ENCODE measurements around the gene CORO2A. TPM values are rescaled to one million over a fixed set of nuclear protein-coding genes. Genes with fewer than 3 reads are reported as not detected.
"Not testable (repeated sequence)": the region's sequence is repeated elsewhere in the genome, so short reads cannot be mapped to it uniquely, and the experiment has no call there.

The CORO2A gene
- total RNA-seq, 1 experiment from 2014 or later = 4.3 TPM

GRCh38 chr9:98142182-98142907 is 50.1 kb downstream of the CORO2A start:
- peak; percentile 87 for DNase-seq (ENCODE audit: low read depth)

DNA sequence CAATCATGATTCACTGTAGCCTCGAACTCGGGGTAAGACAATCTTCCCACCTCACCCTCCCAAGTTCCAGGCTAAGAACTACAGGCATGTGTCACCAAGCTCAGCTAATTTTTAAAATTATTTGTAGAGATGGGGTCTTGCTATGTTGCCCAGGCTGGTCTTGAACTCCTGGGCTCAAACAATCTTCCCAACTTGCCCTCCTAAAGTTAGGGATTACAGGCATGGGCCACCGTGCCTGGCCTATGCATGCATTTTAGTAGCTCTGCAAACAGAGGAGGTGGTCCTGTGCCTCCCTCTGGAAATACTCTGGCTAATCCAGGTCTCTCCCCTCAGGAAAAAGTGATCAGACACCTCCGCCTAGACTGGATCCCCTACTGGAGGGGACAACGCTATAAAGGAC is 51.9 kb downstream of the CORO2A start:
- no peak for DNase-seq (ENCODE audit: low read depth)

DNA sequence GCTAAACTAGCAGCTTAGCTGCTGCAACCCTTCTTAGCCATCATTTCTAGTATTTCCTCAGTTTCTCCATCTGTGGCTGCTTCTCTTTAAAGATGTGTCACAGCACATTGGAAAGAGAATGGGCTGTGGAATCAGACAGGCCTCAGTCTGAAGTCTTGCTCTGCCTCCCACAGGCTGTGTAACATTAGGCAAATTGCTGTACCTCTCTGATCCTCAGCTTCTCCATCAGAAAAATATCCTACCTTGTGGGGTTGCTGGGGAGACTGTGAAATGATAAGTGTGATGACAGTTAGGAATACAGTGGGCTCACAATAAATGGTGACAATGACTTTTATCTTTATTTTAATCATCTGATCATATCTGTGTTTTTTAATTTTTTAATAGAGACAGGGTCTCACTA is 55.9 kb downstream of the CORO2A start:
- DNase-seq (ENCODE audit: low read depth) = no peak

GRCh38 chr9:98135938-98136337 is 56.5 kb downstream of the CORO2A start:
- DNase-seq (ENCODE audit: low read depth) = no peak

DNA sequence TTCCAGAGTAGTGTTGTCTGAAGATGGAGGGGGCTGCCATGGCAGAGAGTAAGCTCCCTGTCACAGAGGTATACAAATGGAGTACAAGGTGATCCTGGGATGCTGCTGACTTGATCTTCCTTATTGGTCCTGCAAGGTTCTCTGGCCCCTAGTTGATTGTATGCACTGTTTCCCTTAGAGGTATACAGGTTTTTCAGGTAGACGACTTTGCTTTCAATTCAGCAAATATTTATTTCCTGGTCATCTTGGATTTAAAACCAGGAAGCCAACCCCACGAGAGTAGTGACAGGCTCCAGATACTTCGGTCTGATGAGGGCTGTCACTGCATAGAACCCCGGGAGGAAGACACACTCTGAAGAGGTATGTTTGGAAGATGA is 56.9 kb downstream of the CORO2A start:
- no peak for DNase-seq (ENCODE audit: low read depth)

GRCh38 chr9:98134702-98135557 is 57.5 kb downstream of the CORO2A start:
- DNase-seq (ENCODE audit: low read depth) = no peak

DNA sequence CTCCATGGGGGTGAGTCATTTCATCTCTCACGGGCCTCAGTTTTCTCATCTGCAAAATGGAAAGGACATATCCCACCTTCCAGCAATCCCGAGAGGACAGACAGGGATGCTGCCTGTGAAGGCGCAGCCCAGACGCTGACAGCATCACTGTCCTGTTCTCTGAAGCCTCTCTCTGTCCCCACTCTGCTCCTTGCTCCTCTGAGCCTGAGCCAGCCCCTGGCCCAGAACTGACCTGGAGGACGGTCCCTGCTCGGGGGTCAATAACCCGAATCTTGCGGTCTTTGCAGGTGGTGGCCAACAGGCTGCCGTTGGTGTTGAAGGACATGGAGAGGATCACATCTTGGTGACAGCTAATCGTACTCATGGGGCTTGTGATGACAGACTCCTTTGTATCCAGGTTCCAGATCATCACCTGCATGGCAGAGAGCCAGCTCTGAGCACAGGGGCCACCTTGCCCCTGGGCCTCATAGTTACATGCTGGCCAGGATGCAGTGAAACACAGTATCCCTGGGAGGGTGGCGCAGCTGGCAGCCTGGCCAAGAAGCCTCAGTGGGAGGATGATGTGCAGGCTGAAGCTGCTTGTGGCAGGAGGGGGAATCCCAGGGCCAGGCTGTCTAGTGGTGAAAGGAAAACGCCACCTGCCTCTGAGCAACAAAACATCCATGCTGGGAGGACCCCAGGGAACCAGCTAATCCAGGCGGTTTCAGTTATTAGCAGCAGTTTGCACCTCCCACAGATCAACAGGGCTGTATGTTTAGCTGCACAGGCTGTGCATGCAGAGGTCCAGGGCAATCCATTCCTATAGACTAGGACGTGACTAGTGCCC is 59.4 kb downstream of the CORO2A start:
- DNase-seq (ENCODE audit: low read depth) = no peak

DNA sequence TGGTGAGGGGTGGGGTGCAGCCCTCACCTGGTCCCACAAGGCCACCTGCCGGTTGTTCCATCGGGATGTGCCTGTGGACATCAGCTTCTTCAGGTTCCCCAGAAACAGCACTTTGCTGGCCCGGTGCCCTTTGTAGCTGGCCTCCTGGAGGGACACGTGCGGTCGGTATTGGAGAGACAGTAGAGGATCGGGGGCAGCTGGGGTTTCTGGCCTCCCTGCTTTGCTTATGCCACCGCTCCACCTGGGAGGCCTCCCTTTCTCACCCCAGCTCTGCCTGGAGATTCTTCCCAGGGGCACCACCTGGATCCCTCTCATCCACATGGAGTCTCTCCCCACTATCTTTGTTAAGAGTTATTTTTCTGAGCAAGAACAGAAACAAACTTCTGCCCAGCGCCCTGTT is 60.3 kb downstream of the CORO2A start:
- DNase-seq (ENCODE audit: low read depth) = no peak

DNA sequence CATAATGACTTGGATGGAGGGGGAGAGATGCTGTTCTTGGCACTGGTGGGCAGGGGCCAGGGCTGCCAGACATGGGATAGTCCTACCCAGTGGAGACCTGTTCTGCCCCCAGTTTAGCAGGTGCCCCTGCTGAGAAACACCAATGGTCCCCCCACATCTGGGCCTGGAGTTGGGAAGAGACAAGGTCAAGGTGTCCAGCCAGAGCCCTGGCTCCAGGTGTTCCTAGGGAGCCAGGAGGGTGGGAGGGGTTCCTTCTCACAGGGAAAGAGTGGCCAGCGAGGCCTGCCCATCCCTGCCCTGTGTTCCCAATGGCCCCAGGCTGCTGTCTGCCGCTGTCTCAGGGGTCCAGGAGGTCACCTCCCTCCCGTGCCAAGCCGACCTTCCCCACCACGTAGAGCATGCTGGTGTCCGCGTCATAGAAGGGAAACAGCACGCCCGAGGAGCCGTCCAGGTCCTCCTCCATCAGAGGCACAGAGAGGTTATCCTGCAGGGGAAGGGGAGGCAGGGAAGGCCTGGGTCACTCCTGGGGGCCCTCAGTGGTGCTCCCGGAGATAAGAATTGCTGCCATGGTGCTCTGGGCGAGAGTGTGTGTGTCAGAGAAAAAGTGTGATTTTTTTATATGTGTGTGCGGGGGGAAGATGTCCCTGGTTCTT is 61.7 kb downstream of the CORO2A start:
- no peak for DNase-seq (ENCODE audit: low read depth)

DNA sequence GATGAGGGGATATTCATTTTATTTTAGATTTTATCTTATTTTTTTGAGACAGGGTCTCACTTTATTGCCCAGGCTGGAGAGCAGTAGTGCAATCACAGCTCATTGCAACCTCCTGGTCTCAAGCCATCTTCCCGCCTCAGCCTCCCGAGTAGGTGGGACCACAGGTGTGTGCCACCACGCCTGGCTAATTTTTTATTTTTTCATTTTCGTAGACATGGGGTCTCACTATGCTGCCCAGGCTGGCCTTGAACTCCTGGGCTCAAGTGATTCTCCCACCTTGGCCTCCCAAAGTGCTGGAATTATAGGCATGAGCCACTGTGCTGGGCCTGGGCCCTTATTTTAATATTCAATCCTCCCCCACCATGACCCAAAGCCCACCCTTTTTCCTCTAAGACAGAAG is 62.4 kb downstream of the CORO2A start:
- DNase-seq (ENCODE audit: low read depth) = not testable (repeated sequence)

- no peak for DNase-seq (ENCODE audit: low read depth)
Measured at GRCh38 chr9:98129451-98129881, 63.0 kb downstream of the CORO2A start.

DNA sequence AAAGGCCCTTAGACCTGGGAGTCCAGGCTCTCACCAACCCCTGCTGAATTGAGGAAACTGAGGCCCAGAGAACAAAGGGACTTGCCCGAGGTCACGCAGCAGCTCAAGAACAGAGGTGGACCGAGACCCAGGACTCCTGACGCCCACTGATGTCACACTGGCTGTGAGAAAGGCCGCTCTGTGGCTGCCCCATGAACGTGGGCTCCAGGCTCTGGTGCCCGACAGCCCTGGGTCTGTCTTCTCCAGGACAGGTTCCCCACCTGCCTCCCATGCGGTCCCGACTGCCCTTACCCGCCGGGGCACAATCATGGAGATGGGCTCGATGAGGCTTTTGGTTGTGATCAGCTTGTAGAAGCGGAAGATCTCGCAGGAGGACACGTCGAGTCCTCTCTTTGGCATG is 64.1 kb downstream of the CORO2A start:
- no peak for DNase-seq (ENCODE audit: low read depth)

- DNase-seq (ENCODE audit: low read depth) = no peak
Measured at GRCh38 chr9:98127226-98127625, 65.2 kb downstream of the CORO2A start.

DNA sequence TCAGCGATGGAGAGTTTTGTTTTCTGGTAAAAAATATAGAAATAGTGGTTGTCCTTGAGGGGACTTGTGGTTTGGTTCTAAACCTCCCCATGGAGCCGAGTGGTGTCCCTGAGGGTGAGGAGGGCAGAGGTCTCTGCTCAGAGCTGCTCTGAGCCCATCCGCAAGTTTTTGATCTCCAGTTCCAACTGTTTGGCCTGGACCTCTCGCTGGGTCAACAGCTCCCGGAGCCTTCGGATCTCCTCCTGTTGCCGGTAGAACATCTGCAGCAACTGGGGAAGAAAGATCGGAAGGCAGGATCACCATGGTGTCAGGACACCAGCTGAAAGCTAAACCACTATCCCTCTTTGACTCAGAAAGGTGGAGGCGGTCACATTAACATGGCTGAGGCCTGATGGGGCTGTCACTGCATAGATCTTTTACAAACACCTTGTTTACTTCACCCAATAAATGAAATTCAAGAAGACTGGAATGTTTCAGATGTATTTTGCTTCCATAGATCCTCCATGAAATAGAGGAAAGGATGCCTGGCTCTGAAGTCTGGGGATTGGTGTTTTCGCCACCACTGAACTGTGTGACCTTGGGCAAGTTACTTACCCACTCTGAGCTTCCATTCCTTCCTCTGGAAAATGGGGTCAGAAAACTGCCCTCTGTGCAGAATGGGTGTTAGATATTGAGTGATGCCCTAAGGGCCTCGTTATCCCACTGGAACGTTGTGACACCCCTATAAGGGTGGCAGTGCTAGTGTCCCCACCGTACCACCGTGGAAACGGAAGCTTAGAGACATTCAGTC is 67.6 kb downstream of the CORO2A start:
- DNase-seq (ENCODE audit: low read depth) = no peak

GRCh38 chr9:98124091-98124490 is 68.3 kb downstream of the CORO2A start:
- DNase-seq (ENCODE audit: low read depth) = not testable (repeated sequence)

- peak; percentile 61 for DNase-seq (ENCODE audit: low read depth)
Measured at GRCh38 chr9:98121058-98121457, 71.4 kb downstream of the CORO2A start.

DNA sequence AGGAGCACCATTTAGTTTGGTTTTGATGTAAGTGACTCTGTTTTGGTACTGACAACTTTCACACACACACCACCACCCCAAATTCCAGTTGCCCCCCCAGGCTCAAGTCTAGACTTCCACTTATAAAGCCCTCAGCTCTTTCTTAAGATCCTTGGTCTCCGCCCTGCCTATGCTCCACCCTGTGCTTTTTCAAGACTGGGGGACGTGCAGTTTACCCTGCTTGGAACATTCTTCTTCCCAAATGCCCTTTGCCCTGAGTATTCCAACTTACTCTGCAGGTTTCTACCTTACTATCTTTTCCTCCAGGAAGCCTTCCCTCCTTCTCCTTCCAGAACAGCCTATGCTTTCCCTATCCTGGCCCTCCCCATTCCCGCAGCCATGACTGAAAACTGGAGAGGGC is 72.0 kb downstream of the CORO2A start:
- DNase-seq (ENCODE audit: low read depth) = no peak

DNA sequence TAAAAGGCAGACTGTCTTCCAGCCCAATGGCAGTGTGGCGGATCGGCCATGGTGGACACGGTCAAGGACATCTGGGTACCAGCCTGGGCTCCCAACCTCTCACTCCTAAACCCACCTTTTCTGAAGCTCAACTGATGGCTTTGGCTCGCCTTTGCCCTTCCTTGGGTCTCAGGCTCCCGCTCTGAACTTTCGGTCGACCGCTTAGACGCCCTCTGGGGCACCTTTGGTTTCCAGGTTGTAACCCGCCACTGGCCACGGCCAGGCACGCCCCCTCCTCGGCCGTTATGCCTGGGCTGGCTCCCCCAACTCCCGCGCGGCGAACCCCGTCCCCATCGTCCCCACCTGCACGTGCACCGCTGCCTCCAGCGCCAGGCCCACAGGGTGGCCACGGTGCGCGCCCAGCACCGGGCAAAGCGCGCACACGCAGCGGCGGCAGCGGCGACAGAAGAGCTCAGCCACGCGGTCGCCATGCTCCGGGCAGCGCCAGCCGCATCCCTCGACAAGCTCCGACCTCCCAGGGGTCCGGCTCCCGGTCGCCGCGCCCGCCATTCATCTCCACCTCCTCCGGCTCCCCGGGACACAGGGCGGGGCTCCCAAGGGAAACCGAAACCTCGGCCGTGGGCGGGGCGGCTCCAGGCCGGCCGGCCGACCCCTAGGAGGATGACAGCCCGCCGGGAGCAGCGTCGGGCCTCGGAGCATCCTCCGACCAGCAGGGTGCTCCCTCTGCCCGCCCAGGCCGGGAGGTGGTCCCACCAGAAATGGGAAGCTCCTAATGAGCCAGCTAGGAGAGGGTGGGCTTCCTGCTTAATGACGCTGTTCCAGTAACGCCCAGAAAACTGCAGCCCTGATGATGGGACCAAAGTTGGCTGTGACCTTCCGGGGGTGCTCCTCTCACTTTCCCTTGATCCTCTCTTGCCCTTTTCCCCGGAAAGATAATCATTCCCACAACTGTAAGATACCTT is 73.5 kb downstream of the CORO2A start, which contains the start of gene TRIM14:
TRIM14 (minus strand) TSS at position 583 of the 962 bp plus-strand sequence; CDS start at position 549, 34 bp downstream.
- peak; percentile 84 for DNase-seq (ENCODE audit: low read depth)

DNA sequence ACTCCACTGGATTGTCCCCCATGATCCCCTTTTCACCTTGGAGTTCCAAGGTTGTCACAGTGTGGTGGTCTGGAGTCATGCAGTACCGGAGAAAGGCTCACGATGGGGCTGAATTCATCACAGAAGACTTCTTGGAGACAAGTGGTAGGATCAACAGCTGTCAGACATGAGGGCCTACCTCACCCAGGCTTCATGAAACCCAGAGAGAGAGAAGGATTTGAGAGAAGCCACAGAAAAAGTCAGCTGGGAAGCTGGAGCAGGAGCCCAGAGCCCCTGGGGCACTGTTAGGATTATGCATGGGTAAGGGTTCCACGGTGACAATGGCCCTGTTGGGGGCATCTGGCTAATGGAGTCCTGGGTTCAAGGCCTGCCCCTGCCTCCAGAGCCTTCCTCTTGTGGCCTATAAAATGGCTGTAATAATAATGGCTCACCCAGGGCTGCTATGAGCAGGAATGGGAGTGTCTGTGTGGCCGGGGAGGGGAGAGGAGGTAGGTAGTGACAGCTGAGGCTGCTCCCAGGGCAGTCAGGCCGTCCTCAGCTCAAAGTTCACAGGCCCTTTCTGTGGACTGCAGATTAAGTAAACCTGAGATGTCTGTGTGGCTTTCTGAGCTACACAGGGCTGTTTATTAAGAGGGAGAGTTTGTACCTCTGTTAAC is 74.3 kb downstream of the CORO2A start:
- DNase-seq (ENCODE audit: low read depth) = peak; percentile 50

All from M059J (cell line).